Gastroesophageal sphincter (tissue), 4 donors: ENCODE measurements around the gene PTBP1. TPM values are rescaled to one million over a fixed set of nuclear protein-coding genes. Genes with fewer than 3 reads are reported as not detected.

Experiments
- ATAC-seq: fragments of 150-250 bp; one replicate; pipeline ENCODE4 v1.9.1; 2016; ENCODE audit warnings: mild to moderate bottlenecking, moderate library complexity
- H3K27ac ChIP-seq, 4 donors: fragments of 200-600 bp; sonication (generic) in 3 of 4; 1 replicate in 3 of 4; 2 replicates in 1 of 4; pipeline ENCODE4 v1.5.1; 2016 to 2019
- H3K27me3 ChIP-seq: fragments of 200-600 bp; sonication (generic); one replicate; pipeline ENCODE4 v1.5.1; 2019
- H3K36me3 ChIP-seq, 2 donors: fragments of 200-600 bp; sonication (generic); one replicate each; pipeline ENCODE4 v1.5.1; 2019; ENCODE audit warnings: control low read depth in 1 of 2
- H3K4me1 ChIP-seq, 3 donors: fragments of 200-600 bp; sonication (generic); 1 replicate in 2 of 3; 2 replicates in 1 of 3; pipeline ENCODE4 v1.5.1; 2016 to 2019; ENCODE audit warnings: control low read depth in 2 of 3
- H3K4me3 ChIP-seq, 2 donors: fragments of 200-600 bp; sonication (generic); one replicate each; pipeline ENCODE4 v1.5.1; 2019; ENCODE audit warnings: mild to moderate bottlenecking in 1 of 2, moderate library complexity in 1 of 2
- H3K9me3 ChIP-seq, 3 donors: fragments of 200-600 bp; sonication (generic); one replicate each; pipeline ENCODE4 v1.5.1; 2017 to 2019; ENCODE audit warnings: control low read depth in 2 of 3
- EP300 ChIP-seq: sonication (generic); formaldehyde crosslinking; IDR thresholded peaks from one replicate; pipeline ENCODE4 v1.6.1; 2017; ENCODE audit warnings: antibody characterized with exemption, mild to moderate bottlenecking
- POLR2A ChIP-seq, 2 donors: fragments of 450-650 bp; IDR thresholded peaks; one replicate each; pipeline ENCODE4 v1.6.1; 2017; ENCODE audit warnings: antibody characterized with exemption in 2 of 2, mild to moderate bottlenecking in 2 of 2, moderate library complexity in 1 of 2
- POLR2AphosphoS5 ChIP-seq: sonication (generic); formaldehyde crosslinking; IDR thresholded peaks from one replicate; pipeline ENCODE4 v1.6.1; 2017; ENCODE audit warnings: antibody characterized with exemption
- WGBS, 2 donors: methylation state at CpG; one replicate each; pipeline ENCODE4 v1.1.5; 2018; ENCODE audit warnings: low coverage in 1 of 2; 5-methylcytosine and 5-hydroxymethylcytosine counted together
- small RNA-seq, 4 donors: library from RNA; depleted of rRNA; stranded (forward); fragments of <200 nt; gene quantifications; one replicate each; pipeline ENCODE3, GENCODE V24; 2016
- total RNA-seq, 4 donors: library from RNA; depleted of rRNA; stranded (reverse); fragments of >200 nt; gene quantifications; one replicate each; pipeline ENCODE4 v1.1.0, GENCODE V29; 2016
- TF ChIP-seq, protein P1 (sequence below), 4 experiments: fragments of 200-600 bp in 2 of 4; fragments of 450-650 bp in 2 of 4; sonication (generic) in 1 of 4; IDR thresholded peaks; one replicate each; pipeline ENCODE4 v1.5.1; 2017 to 2019; ENCODE audit warnings: antibody characterized with exemption in 4 of 4, mild to moderate bottlenecking in 2 of 4, moderate library complexity in 2 of 4

PTBP1 gene
- total RNA-seq, 4 donors from 2014 or later = 68.6 to 95.6 (median 79.3) TPM

DNA sequence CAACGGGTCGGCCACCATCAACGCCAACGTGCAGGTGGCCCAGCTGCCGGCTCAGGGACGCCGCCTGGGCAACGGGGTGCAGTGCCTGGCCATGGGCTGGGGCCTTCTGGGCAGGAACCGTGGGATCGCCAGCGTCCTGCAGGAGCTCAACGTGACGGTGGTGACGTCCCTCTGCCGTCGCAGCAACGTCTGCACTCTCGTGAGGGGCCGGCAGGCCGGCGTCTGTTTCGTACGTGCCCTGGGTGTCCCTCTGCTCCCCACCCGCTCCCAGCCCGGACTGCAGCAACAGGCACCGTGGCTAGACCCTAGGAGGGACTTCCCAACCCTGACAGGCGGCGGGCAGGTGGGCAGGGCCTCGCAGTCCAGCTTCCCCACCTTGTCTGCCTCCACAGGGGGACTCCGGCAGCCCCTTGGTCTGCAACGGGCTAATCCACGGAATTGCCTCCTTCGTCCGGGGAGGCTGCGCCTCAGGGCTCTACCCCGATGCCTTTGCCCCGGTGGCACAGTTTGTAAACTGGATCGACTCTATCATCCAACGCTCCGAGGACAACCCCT is 58.4 kb downstream of the PTBP1 start:
- H3K4me3 ChIP-seq = no peak overlapping the region
- H3K27me3 ChIP-seq = peaks cover 84% of the 10 kb centered on the region
- ATAC-seq = no peak

DNA sequence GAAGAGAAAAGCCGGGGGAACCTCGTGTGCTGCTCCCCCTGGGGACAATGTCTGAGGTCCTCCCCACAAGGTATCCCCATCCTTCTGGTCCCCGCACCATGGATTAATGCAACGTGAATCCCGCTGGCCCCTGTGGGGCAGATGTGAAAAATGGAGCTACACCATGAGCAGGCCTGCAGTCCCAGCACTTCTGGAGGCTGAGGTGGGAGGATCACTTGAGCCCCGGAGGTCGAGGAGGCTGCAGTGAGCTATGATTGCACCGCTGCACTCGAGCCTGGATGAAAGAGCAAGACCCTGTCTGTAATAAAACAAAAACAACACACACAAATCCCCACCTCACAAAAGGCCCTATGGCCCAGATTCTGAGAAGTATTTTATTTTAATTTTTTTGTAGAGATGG is 61.0 kb downstream of the PTBP1 start:
- peak overlapping the region in 1 of 4 donors; percentile 76 for H3K27ac ChIP-seq
- peaks cover 88% of the 10 kb centered on the region for H3K27me3 ChIP-seq
- WGBS, 2 donors = 83 to 87% methylated on average over 3 to 9 of the region's 9 CpGs

More for the DNA sequence above, 58.4 kb downstream of the PTBP1 start:
- TF ChIP-seq POLR2A (IDR thresholded peaks at IDR 0.05) (no peak), POLR2AphosphoS5 (no peak), EP300 (no peak)
- TF ChIP-seq, protein P1, sequence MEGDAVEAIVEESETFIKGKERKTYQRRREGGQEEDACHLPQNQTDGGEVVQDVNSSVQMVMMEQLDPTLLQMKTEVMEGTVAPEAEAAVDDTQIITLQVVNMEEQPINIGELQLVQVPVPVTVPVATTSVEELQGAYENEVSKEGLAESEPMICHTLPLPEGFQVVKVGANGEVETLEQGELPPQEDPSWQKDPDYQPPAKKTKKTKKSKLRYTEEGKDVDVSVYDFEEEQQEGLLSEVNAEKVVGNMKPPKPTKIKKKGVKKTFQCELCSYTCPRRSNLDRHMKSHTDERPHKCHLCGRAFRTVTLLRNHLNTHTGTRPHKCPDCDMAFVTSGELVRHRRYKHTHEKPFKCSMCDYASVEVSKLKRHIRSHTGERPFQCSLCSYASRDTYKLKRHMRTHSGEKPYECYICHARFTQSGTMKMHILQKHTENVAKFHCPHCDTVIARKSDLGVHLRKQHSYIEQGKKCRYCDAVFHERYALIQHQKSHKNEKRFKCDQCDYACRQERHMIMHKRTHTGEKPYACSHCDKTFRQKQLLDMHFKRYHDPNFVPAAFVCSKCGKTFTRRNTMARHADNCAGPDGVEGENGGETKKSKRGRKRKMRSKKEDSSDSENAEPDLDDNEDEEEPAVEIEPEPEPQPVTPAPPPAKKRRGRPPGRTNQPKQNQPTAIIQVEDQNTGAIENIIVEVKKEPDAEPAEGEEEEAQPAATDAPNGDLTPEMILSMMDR (IDR thresholded peaks at IDR 0.05) = no peak
- H3K4me1 ChIP-seq = peaks cover 0 to 47% (median 12%) of the 10 kb centered on the region in 3 donors
- no peaks in the 10 kb centered on the region for H3K36me3 ChIP-seq
- WGBS, 2 donors = no CpG with 5 or more reads among the region's 40 CpGs
- H3K9me3 ChIP-seq = no peaks in the 10 kb centered on the region
- no peak overlapping the region for H3K27ac ChIP-seq

DNA sequence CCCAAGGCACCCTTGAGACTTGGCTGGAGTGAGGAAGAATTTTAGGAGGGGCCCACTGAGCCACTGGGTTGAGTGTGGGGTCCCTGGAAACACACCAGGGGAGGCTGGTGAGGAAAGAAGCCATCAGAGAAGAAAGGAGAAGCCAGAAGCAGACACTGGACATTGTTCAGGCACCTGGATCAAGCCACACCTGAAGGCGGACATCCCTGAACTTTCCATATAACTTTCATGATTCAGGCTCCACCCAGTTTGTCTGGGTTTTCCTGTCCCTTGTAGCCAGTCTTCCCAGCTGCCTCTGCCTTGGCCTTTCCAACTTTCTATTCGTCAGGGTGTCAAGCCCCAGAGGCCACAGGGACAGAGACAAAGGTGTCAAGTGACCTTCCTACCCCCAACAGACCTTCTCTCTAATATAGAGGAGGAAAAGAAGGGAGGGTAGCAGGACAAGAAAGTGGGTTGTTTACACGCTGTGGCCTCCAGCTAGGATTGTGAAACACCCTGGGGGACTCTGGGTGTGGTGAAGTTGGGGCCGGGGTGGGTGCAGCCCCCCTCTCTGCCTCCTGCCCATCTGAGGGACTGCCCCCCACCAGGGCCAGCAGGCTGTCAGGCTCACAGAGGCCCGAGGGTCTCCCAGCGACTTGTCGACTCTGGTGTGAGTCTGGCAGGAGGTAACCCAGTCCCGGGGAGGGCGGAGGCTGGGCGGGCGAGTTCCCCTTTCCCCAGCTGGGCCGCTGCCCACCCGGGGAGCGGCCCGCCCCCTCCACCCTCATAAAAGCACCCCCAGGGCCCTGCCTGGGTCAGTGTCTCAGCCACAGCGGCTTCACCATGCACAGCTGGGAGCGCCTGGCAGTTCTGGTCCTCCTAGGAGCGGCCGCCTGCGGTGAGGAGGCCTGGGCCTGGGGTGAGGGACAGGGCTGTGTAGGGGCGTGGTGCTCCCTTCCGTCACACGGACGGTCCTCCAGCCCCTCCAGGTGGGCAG is 61.9 kb downstream of the PTBP1 start, which contains the start of gene CFD:
CFD (plus strand) TSS at position 797 of the 976 bp plus-strand sequence; CDS start at position 823, 26 bp downstream.
- H3K27me3 ChIP-seq = peaks cover 82% of the 10 kb centered on the region
- TF ChIP-seq, protein P1 (IDR thresholded peaks at IDR 0.05) = no peak
- TF ChIP-seq EP300 (no peak), POLR2A (IDR thresholded peaks at IDR 0.05) (peak; percentile 79 to 87), POLR2AphosphoS5 (peak; percentile 37)
- no peaks in the 10 kb centered on the region for H3K36me3 ChIP-seq
- WGBS, 2 donors = 0 to 20% methylated on average over 1 of the region's 24 CpGs
- H3K4me3 ChIP-seq = peak within 1 kb of the TSS; percentile 10 to 51
- H3K9me3 ChIP-seq = no peaks in the 10 kb centered on the region
- H3K27ac ChIP-seq = peak within 1 kb of the TSS in 3 of 4 donors; percentile 62 to 76 (median 68)
- H3K4me1 ChIP-seq = peaks cover 0 to 54% (median 7%) of the 10 kb centered on the region in 3 donors
- ATAC-seq = peak; percentile 63

More for the DNA sequence above, 61.0 kb downstream of the PTBP1 start:
- H3K4me3 ChIP-seq = no peak overlapping the region
- ATAC-seq = no peak
- no peaks in the 10 kb centered on the region for H3K36me3 ChIP-seq
- no peaks in the 10 kb centered on the region for H3K9me3 ChIP-seq
- H3K4me1 ChIP-seq = peaks cover 0 to 46% (median 7%) of the 10 kb centered on the region in 3 donors
- no peak for TF ChIP-seq POLR2A (IDR thresholded peaks at IDR 0.05)

DNA sequence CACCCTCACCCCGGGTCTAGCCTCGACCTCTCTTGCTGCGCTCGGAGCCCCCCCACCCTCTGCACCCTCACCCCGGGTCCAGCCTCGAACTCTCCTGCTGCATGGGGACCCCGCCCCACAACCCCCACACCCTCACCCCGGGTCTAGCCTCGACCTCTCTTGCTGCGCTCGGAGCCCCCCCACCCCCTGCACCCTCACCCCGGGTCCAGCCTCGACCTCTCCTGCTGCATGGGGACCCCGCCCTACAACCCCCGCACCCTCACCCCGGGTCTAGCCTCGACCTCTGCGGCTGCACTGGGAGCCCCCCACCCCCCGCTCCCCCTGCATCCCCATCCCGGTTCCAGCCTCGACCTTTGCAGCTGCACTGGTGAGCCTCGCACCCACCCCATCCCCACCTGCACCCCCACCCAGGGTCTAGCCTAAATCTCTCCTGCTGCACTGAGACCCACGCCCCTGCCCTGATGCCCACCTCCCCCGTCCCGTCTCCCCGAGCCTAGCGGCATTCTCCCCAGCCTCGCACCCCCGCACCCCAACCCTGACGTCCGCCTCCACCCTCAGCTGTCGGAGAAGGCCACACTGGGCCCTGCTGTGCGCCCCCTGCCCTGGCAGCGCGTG is 64.0 kb downstream of the PTBP1 start:
- Histone ChIP-seq H3K27me3 (peaks cover 64% of the 10 kb centered on the region), H3K9me3 (no peaks in the 10 kb centered on the region), H3K4me1 (peaks cover 0 to 55% (median 7%) of the 10 kb centered on the region in 3 donors), H3K27ac (peak overlapping the region in 1 of 4 donors; percentile 76), H3K4me3 (peak overlapping the region in 1 of 2 donors; percentile 51), H3K36me3 (no peaks in the 10 kb centered on the region)
- no peak for ATAC-seq
- no CpG with 5 or more reads among the region's 35 CpGs for WGBS, 2 donors
- no peak for TF ChIP-seq EP300
- no peak for TF ChIP-seq POLR2AphosphoS5
- no peak for TF ChIP-seq POLR2A (IDR thresholded peaks at IDR 0.05)
- TF ChIP-seq, protein P1 (IDR thresholded peaks at IDR 0.05) = no peak

Small RNAs within 50 kb of the gene (small RNA-seq; reads per million reads assigned to genes)
- 0 reads per million in 4 donors for gene MIR3187

Other genes with a start within 250 kb of the PTBP1 start
- gene BSG, start 224.9 kb upstream of the PTBP1 start, total RNA-seq = 100 to 1,000 TPM; 347 to 450 (median 384) TPM
- gene HCN2, start 207.6 kb upstream of the PTBP1 start, total RNA-seq = under 1 TPM; 0.12 to 0.27 (median 0.21) TPM
- gene POLRMT, start 163.9 kb upstream of the PTBP1 start, total RNA-seq = 10 to 100 TPM; 22.1 to 39.5 (median 28.1) TPM
- 1 to 10 TPM in 3 of 4 donors, under 1 TPM in 1; 0.67 to 4.7 (median 1.2) TPM for gene FGF22, start 157.6 kb upstream of the PTBP1 start, total RNA-seq
- gene RNF126, start 134.2 kb upstream of the PTBP1 start, total RNA-seq = 10 to 100 TPM; 47.7 to 57.9 (median 52.0) TPM
- gene FSTL3, start 121.1 kb upstream of the PTBP1 start, total RNA-seq = 100 to 1,000 TPM; 105 to 200 (median 133) TPM
- not detected for gene PRSS57, start 102.0 kb upstream of the PTBP1 start, total RNA-seq
- 100 to 1,000 TPM in 1 of 4 donors, 10 to 100 TPM in 3; 21.5 to 111 (median 53.0) TPM for gene PALM, start 88.5 kb upstream of the PTBP1 start, total RNA-seq
- under 1 TPM in 1 of 4 donors, not detected in 3; 0.52 TPM for gene MISP, start 46.3 kb upstream of the PTBP1 start, total RNA-seq
- not detected for gene PLPPR3, start 24.5 kb downstream of the PTBP1 start, total RNA-seq
- gene AZU1, start 30.4 kb downstream of the PTBP1 start, total RNA-seq = under 1 TPM in 1 of 4 donors, not detected in 3; 0.40 TPM
- gene PRTN3, start 43.5 kb downstream of the PTBP1 start, total RNA-seq = not detected
- 1 to 10 TPM in 3 of 4 donors, under 1 TPM in 1; 0.49 to 2.3 (median 1.7) TPM for gene ELANE, start 54.9 kb downstream of the PTBP1 start, total RNA-seq
- 1,000 to 10,000 TPM in 1 of 4 donors, 100 to 1,000 TPM in 3; 229 to 1,118 (median 654) TPM for gene CFD, start 62.2 kb downstream of the PTBP1 start, total RNA-seq
- gene MED16, start 95.7 kb downstream of the PTBP1 start, total RNA-seq = 10 to 100 TPM; 20.2 to 40.3 (median 28.1) TPM
- gene RNU6-9, start 96.0 kb downstream of the PTBP1 start, total RNA-seq = not detected
- gene R3HDM4, start 115.8 kb downstream of the PTBP1 start, total RNA-seq = 10 to 100 TPM; 23.7 to 44.9 (median 32.9) TPM
- gene KISS1R, start 119.9 kb downstream of the PTBP1 start, total RNA-seq = not detected
- gene ARID3A, start 128.6 kb downstream of the PTBP1 start, total RNA-seq = 1 to 10 TPM; 3.6 to 6.2 (median 4.9) TPM
- 10 to 100 TPM in 3 of 4 donors, 1 to 10 TPM in 1; 7.2 to 43.9 (median 20.1) TPM for gene WDR18, start 186.9 kb downstream of the PTBP1 start, total RNA-seq
- gene GRIN3B, start 203.0 kb downstream of the PTBP1 start, total RNA-seq = not detected
- gene TMEM259, start 223.7 kb downstream of the PTBP1 start, total RNA-seq = 100 to 1,000 TPM; 146 to 179 (median 154) TPM
- gene RNU6-2, start 224.1 kb downstream of the PTBP1 start, total RNA-seq = not detected
- 100 to 1,000 TPM in 1 of 4 donors, 10 to 100 TPM in 3; 52.9 to 103 (median 75.2) TPM for gene CNN2, start 229.2 kb downstream of the PTBP1 start, total RNA-seq
- 10 to 100 TPM in 1 of 4 donors, 1 to 10 TPM in 3; 3.9 to 14.3 (median 6.4) TPM for gene ABCA7, start 242.7 kb downstream of the PTBP1 start, total RNA-seq